ENCODE data around the gene YARS1. TPM values are rescaled to one million over a fixed set of nuclear protein-coding genes. Genes with fewer than 3 reads are reported as not detected.
"Not testable (repeated sequence)": the region's sequence is repeated elsewhere in the genome, so short reads cannot be mapped to it uniquely, and the experiment has no call there.

The YARS1 gene
- polyA plus RNA-seq, 1 donor = 40.4 TPM

- no peak for DNase-seq (ENCODE audit: low read depth)
Measured at GRCh38 chr1:32817815-32818786, 943 bp upstream of the YARS1 start.

- no peak for DNase-seq (ENCODE audit: low read depth)
Measured at GRCh38 chr1:32816676-32817158, 441 bp downstream of the YARS1 start.

GRCh38 chr1:32813941-32814739 is 3.0 kb downstream of the YARS1 start:
- no peak for DNase-seq (ENCODE audit: low read depth)

- DNase-seq (ENCODE audit: low read depth) = no peak
Measured at GRCh38 chr1:32811917-32812316, 5.2 kb downstream of the YARS1 start.

- no peak for DNase-seq (ENCODE audit: low read depth)
Measured at GRCh38 chr1:32811265-32811664, 5.9 kb downstream of the YARS1 start.

GRCh38 chr1:32810358-32810757 is 6.8 kb downstream of the YARS1 start:
- no peak for DNase-seq (ENCODE audit: low read depth)

- DNase-seq (ENCODE audit: low read depth) = no peak
Measured at GRCh38 chr1:32808580-32808979, 8.6 kb downstream of the YARS1 start.

GRCh38 chr1:32806910-32807523 is 10.1 kb downstream of the YARS1 start:
- no peak for DNase-seq (ENCODE audit: low read depth)

- DNase-seq (ENCODE audit: low read depth) = no peak
Measured at GRCh38 chr1:32806290-32806689, 10.9 kb downstream of the YARS1 start.

GRCh38 chr1:32804460-32804859 is 12.7 kb downstream of the YARS1 start:
- DNase-seq (ENCODE audit: low read depth) = not testable (repeated sequence)

- DNase-seq (ENCODE audit: low read depth) = no peak
Measured at GRCh38 chr1:32801096-32801715, 16.0 kb downstream of the YARS1 start.

- no peak for DNase-seq (ENCODE audit: low read depth)
Measured at GRCh38 chr1:32798679-32799416, 18.3 kb downstream of the YARS1 start.

- no peak for DNase-seq (ENCODE audit: low read depth)
Measured at GRCh38 chr1:32798191-32798590, 19.0 kb downstream of the YARS1 start.

GRCh38 chr1:32797456-32797855 is 19.7 kb downstream of the YARS1 start:
- DNase-seq (ENCODE audit: low read depth) = no peak

GRCh38 chr1:32795763-32796162 is 21.4 kb downstream of the YARS1 start:
- not testable (repeated sequence) for DNase-seq (ENCODE audit: low read depth)

GRCh38 chr1:32791881-32792280 is 25.3 kb downstream of the YARS1 start:
- DNase-seq (ENCODE audit: low read depth) = no peak

GRCh38 chr1:32789356-32789755 is 27.8 kb downstream of the YARS1 start:
- DNase-seq (ENCODE audit: low read depth) = not testable (repeated sequence)

- DNase-seq (ENCODE audit: low read depth) = no peak
Measured at GRCh38 chr1:32786856-32787255, 30.3 kb downstream of the YARS1 start.

GRCh38 chr1:32784817-32785216 is 32.3 kb downstream of the YARS1 start:
- no peak for DNase-seq (ENCODE audit: low read depth)

GRCh38 chr1:32783851-32784250 is 33.3 kb downstream of the YARS1 start:
- DNase-seq (ENCODE audit: low read depth) = no peak

- DNase-seq (ENCODE audit: low read depth) = no peak
Measured at GRCh38 chr1:32782086-32782485, 35.1 kb downstream of the YARS1 start.

Data from forelimb muscle (tissue), 1 donor.